Common myeloid progenitor, CD34-positive (primary cell): ENCODE data around the gene ERO1A.

Experiments
- CTCF ChIA-PET: fragments of 350-600 bp; sonication (Branson Sonifier 250); formaldehyde crosslinking; loops from one replicate; lab custom pipeline; 2021; ENCODE audit warnings: antibody characterized with exemption; lab: Charles Lee
- POLR2A ChIA-PET: fragments of 350-600 bp; sonication (Branson Sonifier 250); formaldehyde crosslinking; loops from one replicate; lab custom pipeline; 2021; ENCODE audit warnings: antibody characterized with exemption; lab: Charles Lee
- DNase-seq, 3 donors: peaks; one replicate each; pipeline versions ENCODE4 v3.0.0 to v3.0.0-alpha.2; 2013
- H3K27ac ChIP-seq, 2 experiments: 1 replicate in 1 of 2; 2 replicates in 1 of 2; pipeline ENCODE4 v1.7.0; 2013; ENCODE audit warnings: inconsistent platforms in 2 of 2, low read length in 2 of 2, mild to moderate bottlenecking in 2 of 2, low read depth in 1 of 2, moderate library complexity in 1 of 2; ENCODE audit not compliant: severe bottlenecking in 2 of 2, insufficient read depth in 1 of 2, poor library complexity in 1 of 2
- H3K27me3 ChIP-seq, 5 experiments: replicated peaks in 2 of 5; 1 replicate in 3 of 5; 2 replicates in 2 of 5; pipeline versions ENCODE4 v1.6.1 to v1.7.0; 2013; ENCODE audit warnings: low read length in 4 of 5, mild to moderate bottlenecking in 2 of 5, moderate library complexity in 2 of 5, inconsistent platforms in 1 of 5; ENCODE audit not compliant: insufficient read depth in 5 of 5, control insufficient read depth in 4 of 5
- H3K36me3 ChIP-seq, 4 experiments: 1 replicate in 2 of 4; 2 replicates in 2 of 4; pipeline versions ENCODE4 v1.6.1 to v1.7.0; 2013; ENCODE audit warnings: low read length in 3 of 4, control low read depth in 1 of 4, mild to moderate bottlenecking in 1 of 4; ENCODE audit not compliant: control insufficient read depth in 4 of 4, insufficient read depth in 4 of 4
- H3K4me1 ChIP-seq, 4 experiments: 1 replicate in 3 of 4; 2 replicates in 1 of 4; pipeline versions ENCODE4 v1.6.1 to v1.7.1; 2013; ENCODE audit warnings: low read length in 3 of 4, mild to moderate bottlenecking in 3 of 4, control low read depth in 1 of 4, inconsistent platforms in 1 of 4, moderate library complexity in 1 of 4; ENCODE audit not compliant: control insufficient read depth in 4 of 4, insufficient read depth in 4 of 4; ENCODE audit errors: control extremely low read depth in 1 of 4
- H3K4me3 ChIP-seq, 7 experiments: 1 replicate in 4 of 7; 2 replicates in 3 of 7; pipeline versions ENCODE4 v1.5.1 to v1.7.0; 2013; ENCODE audit warnings: mild to moderate bottlenecking in 7 of 7, low read length in 6 of 7, moderate library complexity in 6 of 7, inconsistent platforms in 2 of 7, low read depth in 2 of 7, control low read depth in 1 of 7; ENCODE audit not compliant: insufficient read depth in 4 of 7, control insufficient read depth in 1 of 7; ENCODE audit errors: extremely low read depth in 1 of 7
- H3K9me3 ChIP-seq, 5 experiments: 1 replicate in 4 of 5; 2 replicates in 1 of 5; pipeline versions ENCODE4 v1.6.1 to v1.7.1; 2013; ENCODE audit warnings: low read length in 4 of 5, mild to moderate bottlenecking in 2 of 5, inconsistent platforms in 1 of 5, low read depth in 1 of 5, moderate library complexity in 1 of 5; ENCODE audit not compliant: control insufficient read depth in 4 of 5, insufficient read depth in 2 of 5; ENCODE audit errors: control extremely low read depth in 1 of 5
- WGBS: methylation state at CpG from one replicate; pipeline ENCODE4 v1.1.5; 2013; ENCODE audit not compliant: insufficient coverage; 5-methylcytosine and 5-hydroxymethylcytosine counted together

ERO1A gene

DNA sequence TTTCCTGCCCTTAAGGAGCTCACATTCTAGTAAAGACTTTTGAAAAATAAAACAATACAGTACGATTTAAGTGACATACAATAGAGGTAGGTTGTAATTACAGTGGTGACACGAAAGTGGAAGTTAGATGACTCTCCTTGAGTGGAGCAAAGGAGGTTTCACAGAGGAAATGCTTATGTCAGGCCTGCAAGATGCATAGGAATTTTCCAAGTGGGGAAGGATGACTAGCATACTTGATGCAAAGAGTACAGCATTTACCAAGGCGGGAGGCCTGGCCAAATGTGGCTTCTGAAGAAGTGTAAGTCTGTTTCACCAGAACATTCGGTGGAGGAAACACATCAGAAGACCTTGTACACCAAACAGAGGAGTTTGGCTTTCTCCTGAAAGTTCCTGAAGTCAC is 55.2 kb downstream of the ERO1A start:
- ChIA-PET POLR2A (no interaction called here), CTCF (no interaction called here)

DNA sequence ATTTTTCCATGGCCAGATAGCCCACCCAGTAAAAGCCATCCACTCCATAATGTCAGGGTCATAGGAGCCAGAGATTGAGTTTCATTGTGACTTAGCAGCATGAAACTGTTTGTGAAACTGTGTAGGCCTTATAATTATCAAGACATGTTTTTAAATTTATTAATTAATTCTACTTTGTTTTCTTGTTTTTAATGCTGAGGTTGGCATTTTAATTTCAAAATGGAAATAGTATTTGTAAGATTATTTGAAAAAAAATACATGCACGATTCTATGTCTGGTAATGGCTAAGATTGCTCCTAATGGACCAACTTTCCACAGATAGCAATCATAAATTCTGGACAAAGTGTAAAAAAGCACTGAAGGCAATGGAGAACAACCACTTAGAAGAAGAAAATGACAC is 75.7 kb downstream of the ERO1A start:
- ChIA-PET POLR2A (interaction anchor here (0.5 kb wide), 1 partner anchor 1294 kb away, joined by 5 read pairs; no protein-coding TSS in a partner anchor), CTCF (no interaction called here)
- no CpG with 5 or more reads among the region's 1 CpG for WGBS
- Histone ChIP-seq H3K4me1 (no peaks in the 10 kb centered on the region), H3K4me3 (no peak overlapping the region), H3K9me3 (no peaks in the 10 kb centered on the region), H3K27ac (no peak overlapping the region), H3K27me3 (no peaks in the 10 kb centered on the region), H3K36me3 (no peaks in the 10 kb centered on the region)
- DNase-seq = no peak

More for the DNA sequence above, 55.2 kb downstream of the ERO1A start:
- H3K4me1 ChIP-seq = no peaks in the 10 kb centered on the region
- no peak overlapping the region for H3K4me3 ChIP-seq
- peaks cover 0 to 29% (median 13%) of the 10 kb centered on the region in 4 experiments for H3K36me3 ChIP-seq
- peaks cover 0 to 4% (median 0%) of the 10 kb centered on the region in 5 experiments for H3K9me3 ChIP-seq
- DNase-seq = no peak
- H3K27me3 ChIP-seq = no peaks in the 10 kb centered on the region
- no peak overlapping the region for H3K27ac ChIP-seq
- 100% methylated on average over 4 of the region's 4 CpGs for whole genome bisulfite sequencing

- CTCF ChIA-PET = no interaction called here
These were observed 76.8 kb downstream of the ERO1A start for GRCh38 chr14:52618602-52619001.

DNA sequence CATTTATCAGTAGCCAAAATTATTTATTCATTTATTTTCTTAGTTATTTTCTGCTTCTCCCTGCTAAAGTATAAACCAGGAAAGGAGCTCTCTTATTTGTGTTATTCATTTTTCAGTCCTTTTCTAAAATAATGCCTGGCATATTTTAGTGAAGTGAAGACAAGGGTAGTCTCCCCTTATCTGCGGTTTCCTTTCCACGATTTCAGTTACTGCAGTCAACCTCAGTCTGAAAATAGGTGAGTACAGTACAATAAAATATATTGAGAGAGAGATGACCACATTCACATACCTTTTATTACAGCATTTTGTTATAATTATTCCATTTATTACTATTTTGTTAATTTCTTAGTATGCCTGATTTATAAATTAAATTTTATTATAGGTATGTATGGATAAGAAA is 85.2 kb downstream of the ERO1A start:
- H3K4me3 ChIP-seq = no peak overlapping the region
- ChIA-PET POLR2A (no interaction called here), CTCF (no interaction called here)
- DNase-seq = no peak
- no peaks in the 10 kb centered on the region for H3K36me3 ChIP-seq
- no CpG with 5 or more reads among the region's 2 CpGs for WGBS
- H3K27me3 ChIP-seq = no peaks in the 10 kb centered on the region
- H3K9me3 ChIP-seq = peaks cover 0 to 1% (median 0%) of the 10 kb centered on the region in 5 experiments
- H3K27ac ChIP-seq = no peak overlapping the region
- no peaks in the 10 kb centered on the region for H3K4me1 ChIP-seq

More at GRCh38 chr14:52618602-52619001, 76.8 kb downstream of the ERO1A start:
- 100% methylated on average over 2 of the region's 3 CpGs for WGBS
- no peak for DNase-seq
- Histone ChIP-seq H3K27me3 (no peaks in the 10 kb centered on the region), H3K27ac (no peak overlapping the region), H3K4me1 (no peaks in the 10 kb centered on the region), H3K9me3 (no peaks in the 10 kb centered on the region), H3K36me3 (no peaks in the 10 kb centered on the region), H3K4me3 (no peak overlapping the region)
- POLR2A ChIA-PET = no interaction called here

DNA sequence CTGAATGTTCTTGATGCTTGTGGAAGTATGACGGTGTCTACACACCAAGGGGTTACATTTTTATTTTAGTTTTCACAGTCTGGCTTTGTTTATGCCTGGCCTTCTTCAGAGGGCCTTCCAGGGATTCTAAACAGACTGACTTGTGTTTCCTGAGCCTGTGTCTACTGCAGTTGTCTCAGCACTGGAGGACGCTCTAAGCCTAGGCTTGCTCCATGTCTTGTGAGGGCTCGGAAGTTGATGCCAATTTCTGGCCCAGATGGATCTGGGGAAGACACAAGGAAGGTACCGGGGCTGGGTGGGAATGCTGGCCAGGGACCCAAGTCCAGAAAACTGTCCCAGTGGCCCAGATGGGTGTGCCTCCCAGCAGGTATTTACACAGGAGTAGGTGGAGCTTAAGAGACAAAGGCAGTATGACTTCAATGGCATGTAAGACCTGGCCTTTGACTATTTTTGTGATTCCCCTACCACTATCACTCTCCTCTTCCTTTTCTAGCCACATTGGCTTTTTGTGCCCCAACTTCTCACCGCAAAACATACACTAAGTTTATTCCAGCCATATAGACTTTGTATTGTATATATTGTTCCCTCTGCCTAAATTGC is 85.8 kb downstream of the ERO1A start:
- H3K27ac ChIP-seq = no peak overlapping the region
- no peaks in the 10 kb centered on the region for H3K36me3 ChIP-seq
- H3K27me3 ChIP-seq = no peaks in the 10 kb centered on the region
- WGBS = no CpG with 5 or more reads among the region's 5 CpGs
- no peak for DNase-seq
- no peaks in the 10 kb centered on the region for H3K4me1 ChIP-seq
- ChIA-PET POLR2A (no interaction called here), CTCF (no interaction called here)
- H3K9me3 ChIP-seq = peaks cover 0 to 3% (median 0%) of the 10 kb centered on the region in 5 experiments
- no peak overlapping the region for H3K4me3 ChIP-seq

DNA sequence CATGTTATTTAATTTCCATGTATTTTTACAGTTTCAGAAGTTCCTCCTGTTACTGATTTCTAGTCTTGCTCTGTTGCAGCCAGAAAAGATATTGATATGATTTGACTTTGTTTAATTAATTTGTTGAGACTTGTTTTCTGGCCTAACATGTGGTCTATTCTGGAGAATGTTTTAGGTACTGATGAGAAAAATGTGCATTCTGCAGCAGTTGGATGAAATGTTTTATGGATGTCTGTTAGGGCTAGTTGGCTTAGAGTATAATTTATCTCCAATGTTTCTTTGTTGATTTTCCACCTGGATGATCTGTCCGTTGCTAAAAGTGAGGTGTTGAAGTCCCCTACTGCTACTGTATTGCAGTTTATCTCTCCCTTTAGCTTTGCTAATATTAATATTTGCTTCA is 88.3 kb downstream of the ERO1A start:
- WGBS = no CpG with 5 or more reads among the region's 1 CpG
- Histone ChIP-seq H3K27ac (no peak overlapping the region), H3K4me1 (peaks cover 0 to 3% (median 0%) of the 10 kb centered on the region in 4 experiments), H3K36me3 (no peaks in the 10 kb centered on the region), H3K9me3 (peaks cover 0 to 3% (median 0%) of the 10 kb centered on the region in 5 experiments), H3K27me3 (no peaks in the 10 kb centered on the region), H3K4me3 (no peak overlapping the region)
- ChIA-PET POLR2A (no interaction called here), CTCF (no interaction called here)
- DNase-seq = no peak

DNA sequence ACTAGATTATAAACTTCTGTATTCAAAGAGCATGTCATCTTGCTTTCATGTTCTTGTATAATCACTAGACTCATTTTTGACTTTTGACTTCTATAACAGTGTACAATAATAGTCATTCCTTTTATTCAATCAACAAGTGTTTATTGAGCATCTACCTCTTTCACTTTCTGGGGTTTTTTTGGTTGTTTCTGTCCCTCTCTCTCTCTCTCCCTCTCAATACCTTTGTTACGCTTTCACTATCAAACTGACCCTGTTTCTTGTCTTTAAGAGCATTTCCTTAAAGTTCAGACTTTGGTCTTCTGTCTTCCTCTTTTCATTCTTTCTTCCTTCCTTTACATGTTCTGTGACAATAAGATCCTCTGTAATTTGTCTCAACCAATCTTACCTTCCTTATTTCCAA is 93.2 kb downstream of the ERO1A start:
- WGBS = 33% methylated on average over 1 of the region's 1 CpG
- Histone ChIP-seq H3K4me1 (peaks cover 0 to 3% (median 0%) of the 10 kb centered on the region in 4 experiments), H3K27ac (no peak overlapping the region), H3K36me3 (no peaks in the 10 kb centered on the region), H3K27me3 (no peaks in the 10 kb centered on the region), H3K9me3 (peaks cover 0 to 3% (median 0%) of the 10 kb centered on the region in 5 experiments), H3K4me3 (peak overlapping the region in 1 of 7 experiments; percentile 26)
- peak in 2 of 3 donors; percentile 20 to 32 for DNase-seq
- ChIA-PET POLR2A (no interaction called here), CTCF (no interaction called here)
